M059J (cell line): ENCODE results near the gene CTXND2. TPM values are rescaled to one million over a fixed set of nuclear protein-coding genes. Genes with fewer than 3 reads are reported as not detected.
"Not testable (repeated sequence)": the region's sequence is repeated elsewhere in the genome, so short reads cannot be mapped to it uniquely, and the experiment has no call there.

Experiments
- DNase-seq: peaks from one replicate; pipeline ENCODE4 v3.0.0-alpha.2; 2012; ENCODE audit warnings: low read depth
- total RNA-seq: library from RNA; depleted of rRNA; stranded (reverse); fragments of >200 nt; shearing (Covaris generic); gene quantifications from 2 replicates; pipeline ENCODE4 v1.2.3, GENCODE V29; 2014

The CTXND2 gene
- total RNA-seq, 1 experiment from 2014 or later: not detected

GRCh38 chr1:150890033-150890416 lies 3.1 kb downstream of the CTXND2 start:
- no peak for DNase-seq

GRCh38 chr1:150893336-150893913 lies 6.5 kb downstream of the CTXND2 start:
- no peak for DNase-seq

GRCh38 chr1:150895618-150896017 lies 8.7 kb downstream of the CTXND2 start:
- DNase-seq: peak; percentile 79

GRCh38 chr1:150899795-150900194 lies 12.9 kb downstream of the CTXND2 start:
- DNase-seq: not testable (repeated sequence)

GRCh38 chr1:150902346-150902745 lies 15.4 kb downstream of the CTXND2 start:
- DNase-seq: no peak

GRCh38 chr1:150902751-150903150 lies 15.8 kb downstream of the CTXND2 start:
- DNase-seq: no peak

GRCh38 chr1:150905301-150905700 lies 18.4 kb downstream of the CTXND2 start:
- no peak for DNase-seq

GRCh38 chr1:150906329-150906728 lies 19.4 kb downstream of the CTXND2 start:
- DNase-seq: no peak

GRCh38 chr1:150906813-150907212 lies 19.9 kb downstream of the CTXND2 start:
- no peak for DNase-seq

- no peak for DNase-seq
These were observed 22.7 kb downstream of the CTXND2 start for GRCh38 chr1:150909585-150910180.

- no peak for DNase-seq
These were observed 25.7 kb downstream of the CTXND2 start for GRCh38 chr1:150912623-150913022.

- DNase-seq: no peak
These were observed 30.5 kb downstream of the CTXND2 start for GRCh38 chr1:150917387-150917786.

GRCh38 chr1:150922519-150922975 lies 35.6 kb downstream of the CTXND2 start:
- peak; percentile 90 for DNase-seq

- no peak for DNase-seq
These were observed 38.1 kb downstream of the CTXND2 start for GRCh38 chr1:150925080-150925479.

GRCh38 chr1:150926097-150926741 lies 39.3 kb downstream of the CTXND2 start, which contains the start of gene SETDB1:
Gene SETDB1, plus strand, starts transcription at chr1:150926363. Its CDS starts 1,352 bp downstream, at chr1:150927715.
- peak; percentile 97 for DNase-seq

GRCh38 chr1:150927624-150928023 lies 40.7 kb downstream of the CTXND2 start:
- no peak for DNase-seq

GRCh38 chr1:150928286-150928685 lies 41.4 kb downstream of the CTXND2 start:
- DNase-seq: no peak

- DNase-seq: not testable (repeated sequence)
These were observed 41.8 kb downstream of the CTXND2 start for GRCh38 chr1:150928775-150929174.

- peak; percentile 58 for DNase-seq
These were observed 44.8 kb downstream of the CTXND2 start for GRCh38 chr1:150931773-150932172.

- DNase-seq: no peak
These were observed 57.9 kb downstream of the CTXND2 start for GRCh38 chr1:150944856-150945255.

- DNase-seq: no peak
These were observed 67.8 kb downstream of the CTXND2 start for GRCh38 chr1:150954708-150955107.

GRCh38 chr1:150955280-150955679 lies 68.3 kb downstream of the CTXND2 start:
- DNase-seq: no peak

- DNase-seq: no peak
These were observed 70.7 kb downstream of the CTXND2 start for GRCh38 chr1:150957666-150958065.
